Choroid plexus epithelial cell (primary cell): ENCODE results near the gene CLK4.

Source experiments
- DNase-seq: peaks from one replicate; pipeline ENCODE4 v3.0.0-alpha.2; 2010; ENCODE audit warnings: low read depth
- H3K4me3 ChIP-seq: 2 replicates; pipeline ENCODE4 v1.5.1; 2011; ENCODE audit warnings: low read depth, mild to moderate bottlenecking, control low read depth, low read length, moderate library complexity
- TF ChIP-seq, protein P1 (sequence below): conservative IDR thresholded peaks from 2 replicates; pipeline ENCODE4 v1.5.1; 2011; ENCODE audit warnings: low read depth, mild to moderate bottlenecking, control low read depth, inconsistent platforms, low read length, moderate library complexity

The CLK4 gene

DNA sequence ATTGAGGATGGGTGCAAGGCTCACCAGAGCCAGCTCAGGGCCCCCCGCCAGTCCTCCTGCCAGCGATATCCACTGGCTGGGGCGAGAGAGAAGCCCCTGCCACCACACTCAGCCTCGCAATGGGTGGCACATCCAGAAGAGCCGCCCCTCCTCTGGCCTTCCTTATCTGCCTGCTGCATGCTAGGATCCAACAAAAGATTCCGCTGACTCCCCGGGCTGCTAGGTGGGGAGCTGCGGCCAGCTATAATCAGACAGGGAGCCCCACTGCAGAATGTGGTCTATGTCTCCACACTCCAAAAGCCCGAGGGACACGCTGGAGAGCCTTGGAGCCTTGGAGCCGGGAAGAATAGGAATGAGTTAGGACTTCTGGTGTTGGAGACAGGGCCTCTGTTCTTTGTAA is 69.4 kb downstream of the CLK4 start:
- TF ChIP-seq, protein P1, sequence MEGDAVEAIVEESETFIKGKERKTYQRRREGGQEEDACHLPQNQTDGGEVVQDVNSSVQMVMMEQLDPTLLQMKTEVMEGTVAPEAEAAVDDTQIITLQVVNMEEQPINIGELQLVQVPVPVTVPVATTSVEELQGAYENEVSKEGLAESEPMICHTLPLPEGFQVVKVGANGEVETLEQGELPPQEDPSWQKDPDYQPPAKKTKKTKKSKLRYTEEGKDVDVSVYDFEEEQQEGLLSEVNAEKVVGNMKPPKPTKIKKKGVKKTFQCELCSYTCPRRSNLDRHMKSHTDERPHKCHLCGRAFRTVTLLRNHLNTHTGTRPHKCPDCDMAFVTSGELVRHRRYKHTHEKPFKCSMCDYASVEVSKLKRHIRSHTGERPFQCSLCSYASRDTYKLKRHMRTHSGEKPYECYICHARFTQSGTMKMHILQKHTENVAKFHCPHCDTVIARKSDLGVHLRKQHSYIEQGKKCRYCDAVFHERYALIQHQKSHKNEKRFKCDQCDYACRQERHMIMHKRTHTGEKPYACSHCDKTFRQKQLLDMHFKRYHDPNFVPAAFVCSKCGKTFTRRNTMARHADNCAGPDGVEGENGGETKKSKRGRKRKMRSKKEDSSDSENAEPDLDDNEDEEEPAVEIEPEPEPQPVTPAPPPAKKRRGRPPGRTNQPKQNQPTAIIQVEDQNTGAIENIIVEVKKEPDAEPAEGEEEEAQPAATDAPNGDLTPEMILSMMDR: no peak
- no peak for DNase-seq
- no peak overlapping the region for H3K4me3 ChIP-seq

- TF ChIP-seq, protein P1: no peak
- DNase-seq: no peak
- no peak overlapping the region for H3K4me3 ChIP-seq
Measured at GRCh38 chr5:178555771-178556211, 71.1 kb downstream of the CLK4 start.

- H3K4me3 ChIP-seq: no peak overlapping the region
- no peak for DNase-seq
- TF ChIP-seq, protein P1: no peak
Measured at GRCh38 chr5:178555005-178555404, 71.8 kb downstream of the CLK4 start.

GRCh38 chr5:178554311-178554710 is 72.5 kb downstream of the CLK4 start:
- no peak overlapping the region for H3K4me3 ChIP-seq
- DNase-seq: no peak
- TF ChIP-seq, protein P1: no peak

DNA sequence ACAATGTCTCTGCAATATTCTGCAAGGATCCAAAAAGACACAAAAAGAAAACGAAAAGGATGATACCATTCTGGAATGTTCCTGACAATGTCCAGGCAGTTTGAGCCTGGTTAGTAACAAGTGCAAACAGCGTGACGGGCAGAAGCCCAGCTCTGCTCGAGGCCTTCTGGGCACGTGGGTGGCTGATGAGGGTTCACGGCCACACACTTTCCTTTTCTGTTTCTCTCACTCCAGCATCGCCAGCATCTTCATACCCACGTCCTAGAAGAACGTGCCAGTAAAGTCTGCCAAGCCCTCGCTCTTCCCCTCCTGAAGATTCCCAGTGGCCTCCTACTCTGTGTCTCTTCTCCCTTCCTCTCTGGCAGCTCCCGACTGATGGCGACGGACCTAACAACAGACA is 73.3 kb downstream of the CLK4 start:
- DNase-seq: no peak
- no peak overlapping the region for H3K4me3 ChIP-seq
- TF ChIP-seq, protein P1: no peak
